ENCODE data around the gene MPP3. TPM values are rescaled to one million over a fixed set of nuclear protein-coding genes. Genes with fewer than 3 reads are reported as not detected.

MPP3 gene
- total and polyA plus RNA-seq, 7 experiments from 2014 or later = 0.32 to 1.4 TPM; not detected in 5

- H3K9me3 Mint-ChIP-seq = peaks cover 0 to 1% (median 0%) of the 10 kb centered on the region in 11 donors
- no peaks in the 10 kb centered on the region for H3K4me1 ChIP-seq (ENCODE audit: control insufficient read depth in 2 of 2, insufficient read depth in 2 of 2, low read length in 2 of 2)
- no peak for DNase-seq
- peaks cover 0 to 6% (median 0%) of the 10 kb centered on the region in 7 donors for H3K4me1 Mint-ChIP-seq
- H3K9me3 ChIP-seq (ENCODE audit: control insufficient read depth in 2 of 3, low read length in 3 of 3) = no peaks in the 10 kb centered on the region
- ATAC-seq = no peak
- no peak overlapping the region for H3K4me3 ChIP-seq (ENCODE audit: low read length)
- H3K27me3 ChIP-seq (ENCODE audit: control insufficient read depth in 2 of 2, insufficient read depth in 2 of 2, low read length in 2 of 2) = no peaks in the 10 kb centered on the region
- intact Hi-C loops (cut with micrococcal nuclease) = no loop called here
- H3K36me3 Mint-ChIP-seq = no peaks in the 10 kb centered on the region
- no peak overlapping the region for H3K27ac ChIP-seq (ENCODE audit: low read depth, low read length)
- no peak overlapping the region for H3K27ac Mint-ChIP-seq
- no peak overlapping the region for H3K4me3 Mint-ChIP-seq
- POLR2A ChIA-PET = no interaction called here
- no peaks in the 10 kb centered on the region for H3K36me3 ChIP-seq (ENCODE audit: control insufficient read depth in 2 of 3, insufficient read depth in 3 of 3, low read length in 3 of 3)
- peaks cover 28 to 45% (median 37%) of the 10 kb centered on the region in 5 donors for H3K27me3 Mint-ChIP-seq
- CTCF ChIA-PET = interaction anchor here (1.5 to 8.7 kb wide), 3 partner anchors 8 to 182 kb away, joined by 9 to 160 read pairs (median 25); no protein-coding TSS in a partner anchor
Observed at GRCh38 chr17:43758086-43758485, 74.9 kb downstream of the MPP3 start.

- ChIA-PET POLR2A (no interaction called here), CTCF (interaction anchor here (0.8 to 8.7 kb wide), 3 partner anchors 9 to 61 kb away, joined by 3 to 160 read pairs (median 9); no protein-coding TSS in a partner anchor)
- H3K9me3 Mint-ChIP-seq = peaks cover 0 to 1% (median 0%) of the 10 kb centered on the region in 11 donors
- H3K27ac ChIP-seq (ENCODE audit: low read depth, low read length) = no peak overlapping the region
- H3K4me3 ChIP-seq (ENCODE audit: low read length) = no peak overlapping the region
- intact Hi-C loops (cut with micrococcal nuclease) = no loop called here
- H3K4me1 Mint-ChIP-seq = peaks cover 0 to 6% (median 0%) of the 10 kb centered on the region in 7 donors
- no peaks in the 10 kb centered on the region for H3K4me1 ChIP-seq (ENCODE audit: control insufficient read depth in 2 of 2, insufficient read depth in 2 of 2, low read length in 2 of 2)
- H3K27me3 ChIP-seq (ENCODE audit: control insufficient read depth in 2 of 2, insufficient read depth in 2 of 2, low read length in 2 of 2) = no peaks in the 10 kb centered on the region
- no peaks in the 10 kb centered on the region for H3K9me3 ChIP-seq (ENCODE audit: control insufficient read depth in 2 of 3, low read length in 3 of 3)
- H3K27me3 Mint-ChIP-seq = peaks cover 34 to 53% (median 44%) of the 10 kb centered on the region in 5 donors
- ATAC-seq = no peak
- H3K36me3 Mint-ChIP-seq = no peaks in the 10 kb centered on the region
- no peak overlapping the region for H3K4me3 Mint-ChIP-seq
- H3K36me3 ChIP-seq (ENCODE audit: control insufficient read depth in 2 of 3, insufficient read depth in 3 of 3, low read length in 3 of 3) = no peaks in the 10 kb centered on the region
- DNase-seq = no peak
- no peak overlapping the region for H3K27ac Mint-ChIP-seq
Observed at GRCh38 chr17:43757171-43757660, 75.7 kb downstream of the MPP3 start.

GRCh38 chr17:43756201-43756600 is 76.7 kb downstream of the MPP3 start:
- H3K4me3 ChIP-seq (ENCODE audit: low read length) = no peak overlapping the region
- H3K9me3 ChIP-seq (ENCODE audit: control insufficient read depth in 2 of 3, low read length in 3 of 3) = no peaks in the 10 kb centered on the region
- no peaks in the 10 kb centered on the region for H3K36me3 Mint-ChIP-seq
- H3K27ac ChIP-seq (ENCODE audit: low read depth, low read length) = no peak overlapping the region
- DNase-seq (no peak), ATAC-seq (no peak)
- H3K4me3 Mint-ChIP-seq = peak overlapping the region in 1 of 10 donors; percentile 47
- peaks cover 34 to 58% (median 44%) of the 10 kb centered on the region in 5 donors for H3K27me3 Mint-ChIP-seq
- no peaks in the 10 kb centered on the region for H3K4me1 ChIP-seq (ENCODE audit: control insufficient read depth in 2 of 2, insufficient read depth in 2 of 2, low read length in 2 of 2)
- ChIA-PET CTCF (interaction anchor here (0.6 to 8.7 kb wide), 5 partner anchors 17 to 83 kb away, joined by 3 to 160 read pairs (median 3); no protein-coding TSS in a partner anchor), POLR2A (no interaction called here)
- intact Hi-C loops (cut with micrococcal nuclease) = no loop called here
- peaks cover 0 to 2% of the 10 kb centered on the region in 2 donors for H3K27me3 ChIP-seq (ENCODE audit: control insufficient read depth in 2 of 2, insufficient read depth in 2 of 2, low read length in 2 of 2)
- no peaks in the 10 kb centered on the region for H3K36me3 ChIP-seq (ENCODE audit: control insufficient read depth in 2 of 3, insufficient read depth in 3 of 3, low read length in 3 of 3)
- H3K4me1 Mint-ChIP-seq = peaks cover 0 to 6% (median 0%) of the 10 kb centered on the region in 7 donors
- H3K9me3 Mint-ChIP-seq = peaks cover 0 to 1% (median 0%) of the 10 kb centered on the region in 11 donors
- no peak overlapping the region for H3K27ac Mint-ChIP-seq

GRCh38 chr17:43755389-43755875 is 77.5 kb downstream of the MPP3 start:
- H3K27ac ChIP-seq (ENCODE audit: low read depth, low read length) = no peak overlapping the region
- DNase-seq (peak in 1 of 9 donors; percentile 29), ATAC-seq (no peak)
- H3K36me3 ChIP-seq (ENCODE audit: control insufficient read depth in 2 of 3, insufficient read depth in 3 of 3, low read length in 3 of 3) = no peaks in the 10 kb centered on the region
- ChIA-PET POLR2A (no interaction called here), CTCF (interaction anchor here (1.3 to 8.7 kb wide), 2 partner anchors 17 to 60 kb away, joined by 4 to 160 read pairs; no protein-coding TSS in a partner anchor)
- peaks cover 0 to 1% (median 0%) of the 10 kb centered on the region in 11 donors for H3K9me3 Mint-ChIP-seq
- H3K4me1 ChIP-seq (ENCODE audit: control insufficient read depth in 2 of 2, insufficient read depth in 2 of 2, low read length in 2 of 2) = no peaks in the 10 kb centered on the region
- H3K27ac Mint-ChIP-seq = no peak overlapping the region
- peaks cover 35 to 60% (median 46%) of the 10 kb centered on the region in 5 donors for H3K27me3 Mint-ChIP-seq
- H3K9me3 ChIP-seq (ENCODE audit: control insufficient read depth in 2 of 3, low read length in 3 of 3) = no peaks in the 10 kb centered on the region
- no peak overlapping the region for H3K4me3 ChIP-seq (ENCODE audit: low read length)
- H3K27me3 ChIP-seq (ENCODE audit: control insufficient read depth in 2 of 2, insufficient read depth in 2 of 2, low read length in 2 of 2) = peaks cover 0 to 2% of the 10 kb centered on the region in 2 donors
- intact Hi-C loops (cut with micrococcal nuclease) = no loop called here
- peaks cover 0 to 6% (median 0%) of the 10 kb centered on the region in 7 donors for H3K4me1 Mint-ChIP-seq
- peak overlapping the region in 1 of 10 donors; percentile 47 for H3K4me3 Mint-ChIP-seq
- H3K36me3 Mint-ChIP-seq = no peaks in the 10 kb centered on the region

GRCh38 chr17:43754947-43755346 is 78.0 kb downstream of the MPP3 start:
- Mint-ChIP-seq H3K4me3 (no peak overlapping the region), H3K4me1 (peaks cover 0 to 10% (median 0%) of the 10 kb centered on the region in 7 donors), H3K27me3 (peaks cover 35 to 65% (median 47%) of the 10 kb centered on the region in 5 donors), H3K9me3 (peaks cover 0 to 1% (median 0%) of the 10 kb centered on the region in 11 donors), H3K27ac (no peak overlapping the region), H3K36me3 (no peaks in the 10 kb centered on the region)
- Histone ChIP-seq H3K4me1 (ENCODE audit: control insufficient read depth in 2 of 2, insufficient read depth in 2 of 2, low read length in 2 of 2) (no peaks in the 10 kb centered on the region), H3K4me3 (ENCODE audit: low read length) (no peak overlapping the region), H3K9me3 (ENCODE audit: control insufficient read depth in 2 of 3, low read length in 3 of 3) (no peaks in the 10 kb centered on the region), H3K27me3 (ENCODE audit: control insufficient read depth in 2 of 2, insufficient read depth in 2 of 2, low read length in 2 of 2) (peaks cover 0 to 2% of the 10 kb centered on the region in 2 donors), H3K27ac (ENCODE audit: low read depth, low read length) (no peak overlapping the region), H3K36me3 (ENCODE audit: control insufficient read depth in 2 of 3, insufficient read depth in 3 of 3, low read length in 3 of 3) (no peaks in the 10 kb centered on the region)
- no peak for DNase-seq
- ChIA-PET POLR2A (no interaction called here), CTCF (interaction anchor here (1.3 kb wide), 1 partner anchor 16 kb away, joined by 4 read pairs; no protein-coding TSS in a partner anchor)
- no peak for ATAC-seq
- intact Hi-C loops (cut with micrococcal nuclease) = no loop called here

GRCh38 chr17:43753493-43754129 is 79.3 kb downstream of the MPP3 start:
- H3K4me1 Mint-ChIP-seq = peaks cover 0 to 16% (median 0%) of the 10 kb centered on the region in 7 donors
- no peak overlapping the region for H3K27ac ChIP-seq (ENCODE audit: low read depth, low read length)
- no peak overlapping the region for H3K4me3 Mint-ChIP-seq
- H3K9me3 ChIP-seq (ENCODE audit: control insufficient read depth in 2 of 3, low read length in 3 of 3) = no peaks in the 10 kb centered on the region
- no peaks in the 10 kb centered on the region for H3K36me3 ChIP-seq (ENCODE audit: control insufficient read depth in 2 of 3, insufficient read depth in 3 of 3, low read length in 3 of 3)
- peaks cover 35 to 63% (median 47%) of the 10 kb centered on the region in 5 donors for H3K27me3 Mint-ChIP-seq
- H3K27me3 ChIP-seq (ENCODE audit: control insufficient read depth in 2 of 2, insufficient read depth in 2 of 2, low read length in 2 of 2) = peaks cover 0 to 2% of the 10 kb centered on the region in 2 donors
- POLR2A ChIA-PET = no interaction called here
- no peak overlapping the region for H3K27ac Mint-ChIP-seq
- ATAC-seq = peak; percentile 47
- no peak for DNase-seq
- H3K4me3 ChIP-seq (ENCODE audit: low read length) = no peak overlapping the region
- intact Hi-C loops (cut with micrococcal nuclease) = no loop called here
- no peaks in the 10 kb centered on the region for H3K9me3 Mint-ChIP-seq
- no peaks in the 10 kb centered on the region for H3K36me3 Mint-ChIP-seq
- H3K4me1 ChIP-seq (ENCODE audit: control insufficient read depth in 2 of 2, insufficient read depth in 2 of 2, low read length in 2 of 2) = no peaks in the 10 kb centered on the region
- CTCF ChIA-PET = interaction anchor here (0.7 to 1.7 kb wide), 3 partner anchors 13 to 829 kb away, joined by 3 to 4 read pairs (median 4); partner anchors contain the start of gene CD300LG

Data from naive thymus-derived CD4-positive, alpha-beta T cell (primary cell).